K562 (cell line): Measurements from ENCODE around the gene MRPL52. TPM values are rescaled to one million over a fixed set of nuclear protein-coding genes. Genes with fewer than 3 reads are reported as not detected.

Experiments
- ATAC-seq: fragments of 200-7000 bp; cut with Tn5 transposase; 3 replicates; pipeline ENCODE4 v1.9.1; 2020; ENCODE audit warnings: moderate library complexity
- BruUV-seq: library from RNA; stranded (reverse); fragments of 400-500 nt; replicated peaks from 2 replicates; lab custom pipeline; 2021; lab: Mats Ljungman, UMichigan
- CTCF ChIA-PET: fragments of 300-600 bp; formaldehyde crosslinking; extraction: SDS; loops from one replicate; lab custom pipeline; 2021; ENCODE audit warnings: low intra/inter-chr PET ratio; lab: Yijun Ruan, JAX
- POLR2A ChIA-PET: fragments of 300-600, 350-650 bp; sonication (Branson Sonifier 250); formaldehyde crosslinking; extraction: SDS; loops from one replicate; lab custom pipeline; 2021; ENCODE audit warnings: antibody characterized with exemption, inconsistent platforms; lab: Yijun Ruan, JAX
- DNase-seq, 4 experiments: peaks; one replicate each; pipeline versions ENCODE4 v3.0.0 to v3.0.0-alpha.2; 2011 to 2018; ENCODE audit warnings: low spot score in 3 of 4, mixed read lengths in 3 of 4; ENCODE audit errors: extremely low read depth in 1 of 4
- FAIRE-seq: peaks from 2 replicates; lab custom pipeline; 2011; peaks lifted over from hg19 to GRCh38; lab: Jason Lieb, UNC
- H2AFZ ChIP-seq: 2 replicates; pipeline ENCODE4 v1.6.0; 2011; ENCODE audit warnings: low read depth, low read length, control low read depth, inconsistent platforms
- H3K27ac ChIP-seq: fragments of 200-600 bp; 3 replicates; pipeline ENCODE4 v1.8.0; 2011; ENCODE audit warnings: low read depth, mild to moderate bottlenecking, control low read depth, inconsistent platforms, low read length, moderate library complexity, mixed read lengths; ENCODE audit errors: extremely low read depth
- H3K27me3 ChIP-seq, 2 experiments: fragments of 300-600 bp in 1 of 2; 2 replicates in 1 of 2; 3 replicates in 1 of 2; pipeline versions ENCODE4 v1.6.0 to v1.8.0; 2011; ENCODE audit warnings: inconsistent platforms in 2 of 2, low read length in 2 of 2, mild to moderate bottlenecking in 1 of 2, mixed read lengths in 1 of 2, moderate library complexity in 1 of 2; ENCODE audit not compliant: control insufficient read depth in 2 of 2, insufficient read depth in 2 of 2
- H3K36me3 ChIP-seq: fragments of 300-600 bp; 3 replicates; pipeline ENCODE4 v1.8.0; 2011; ENCODE audit warnings: mild to moderate bottlenecking, low read length, inconsistent platforms; ENCODE audit not compliant: control insufficient read depth, insufficient read depth
- H3K4me1 ChIP-seq, 2 experiments: fragments of 200-600 bp in 1 of 2; replicated peaks in 1 of 2; 2 replicates in 1 of 2; 3 replicates in 1 of 2; pipeline versions ENCODE4 v1.5.1 to v1.8.0; 2011; ENCODE audit warnings: inconsistent platforms in 2 of 2, low read length in 2 of 2, mild to moderate bottlenecking in 1 of 2, mixed read lengths in 1 of 2, moderate library complexity in 1 of 2; ENCODE audit not compliant: control insufficient read depth in 2 of 2, insufficient read depth in 2 of 2
- H3K4me2 ChIP-seq: 2 replicates; pipeline ENCODE4 v1.6.1; 2011; ENCODE audit warnings: low read length, control low read depth, inconsistent platforms, mixed read lengths; ENCODE audit not compliant: insufficient read depth
- H3K4me3 ChIP-seq: fragments of 200-600 bp; sonication (generic), shearing (Covaris generic); 2 replicates; pipeline ENCODE4 v1.5.1; 2016; ENCODE audit warnings: control low read depth, inconsistent platforms
- H3K79me2 ChIP-seq: fragments of 200-600 bp; 3 replicates; pipeline ENCODE4 v1.8.0; 2011; ENCODE audit warnings: low read length, inconsistent platforms; ENCODE audit not compliant: control insufficient read depth, insufficient read depth
- H3K9ac ChIP-seq, 2 experiments: 2 replicates each; pipeline versions ENCODE4 v1.6.0 to v1.6.1; 2011; ENCODE audit warnings: low read depth in 2 of 2, low read length in 2 of 2, control low read depth in 1 of 2, inconsistent platforms in 1 of 2, mild to moderate bottlenecking in 1 of 2, mixed read lengths in 1 of 2; ENCODE audit not compliant: insufficient read depth in 1 of 2
- H3K9me1 ChIP-seq: one replicate; pipeline ENCODE4 v1.6.0; 2011; ENCODE audit warnings: inconsistent platforms, mild to moderate bottlenecking, low read length, moderate library complexity; ENCODE audit not compliant: control insufficient read depth, insufficient read depth
- H3K9me3 ChIP-seq: replicated peaks from 2 replicates; pipeline ENCODE4 v1.5.1; 2011; ENCODE audit warnings: low read depth, low read length, inconsistent platforms; ENCODE audit not compliant: control insufficient read depth, insufficient read depth
- H4K20me1 ChIP-seq: replicated peaks from 2 replicates; pipeline ENCODE4 v1.6.1; 2011; ENCODE audit warnings: low read length, inconsistent platforms, mixed read lengths; ENCODE audit not compliant: control insufficient read depth, insufficient read depth
- CREM ChIP-seq: IDR thresholded peaks from 2 replicates; pipeline ENCODE4 v1.6.1; 2014; ENCODE audit warnings: antibody characterized with exemption, low read depth
- CTBP1 ChIP-seq: fragments of 450-650 bp; IDR thresholded peaks from 2 replicates; pipeline ENCODE4 v1.6.1; 2016; ENCODE audit warnings: borderline replicate concordance
- WGBS: fragments of 100-300 bp; shearing (Covaris generic); methylation state at CpG from one replicate; pipeline ENCODE4 v1.1.6; 2016; ENCODE audit warnings: low coverage, mixed read lengths; ENCODE audit not compliant: insufficient coverage; ENCODE audit errors: missing lambda C conversion rate; 5-methylcytosine and 5-hydroxymethylcytosine counted together
- in situ Hi-C: fragments of 300-500 bp; cut with MboI; formaldehyde crosslinking; loops from 4 replicates; pipeline ENCODE4 v1.15.0; 2018; ENCODE audit warnings: inconsistent platforms, mixed read lengths
- intact Hi-C: fragments of 100-400 bp; cut with micrococcal nuclease; formaldehyde crosslinking; loops from 2 replicates; pipeline ENCODE4 v1.14.2; 2022
- polyA plus RNA-seq, 8 experiments: library from polyadenylated mRNA; depleted of rRNA in 4 of 8; stranded (reverse) in 5 of 8; unstranded in 3 of 8; fragments of >200 nt; fragmentation: Nextera tagmentation in 2 of 8; fragmentation: Illumina TruSeq in 1 of 8; extraction: Ambion mirVana in 2 of 8; extraction: Trizol in 1 of 8; gene quantifications; 2 replicates each; pipeline versions ENCODE4 v1.2.1 to v1.2.3, GENCODE V29; 2011 to 2014; ENCODE audit warnings: inconsistent platforms in 1 of 8, missing spikeins in 1 of 8
- total RNA-seq, 7 experiments: library from RNA; depleted of rRNA in 6 of 7; stranded (reverse); fragments of >200 nt in 6 of 7; fragmentation: Illumina TruSeq in 2 of 7; extraction: Trizol in 2 of 7; gene quantifications; 2 replicates each; pipeline versions ENCODE4 v1.2.1 to v1.2.3, GENCODE V29; 2011 to 2021; ENCODE audit warnings: low replicate concordance in 1 of 7
- TF ChIP-seq, protein P1 (sequence below): fragments of 200-800 bp; sonication (Bioruptor generic); IDR thresholded peaks from 2 replicates; pipeline ENCODE4 v1.6.1; 2017; ENCODE audit warnings: missing genetic modification characterization, missing compliant biosample characterization

MRPL52 gene
- total and polyA plus RNA-seq, 9 of the 15 experiments (the other 6 are each of a cell fraction or from before 2014, with no cell fraction given), result 56.5 to 213 (median 168) TPM

DNA sequence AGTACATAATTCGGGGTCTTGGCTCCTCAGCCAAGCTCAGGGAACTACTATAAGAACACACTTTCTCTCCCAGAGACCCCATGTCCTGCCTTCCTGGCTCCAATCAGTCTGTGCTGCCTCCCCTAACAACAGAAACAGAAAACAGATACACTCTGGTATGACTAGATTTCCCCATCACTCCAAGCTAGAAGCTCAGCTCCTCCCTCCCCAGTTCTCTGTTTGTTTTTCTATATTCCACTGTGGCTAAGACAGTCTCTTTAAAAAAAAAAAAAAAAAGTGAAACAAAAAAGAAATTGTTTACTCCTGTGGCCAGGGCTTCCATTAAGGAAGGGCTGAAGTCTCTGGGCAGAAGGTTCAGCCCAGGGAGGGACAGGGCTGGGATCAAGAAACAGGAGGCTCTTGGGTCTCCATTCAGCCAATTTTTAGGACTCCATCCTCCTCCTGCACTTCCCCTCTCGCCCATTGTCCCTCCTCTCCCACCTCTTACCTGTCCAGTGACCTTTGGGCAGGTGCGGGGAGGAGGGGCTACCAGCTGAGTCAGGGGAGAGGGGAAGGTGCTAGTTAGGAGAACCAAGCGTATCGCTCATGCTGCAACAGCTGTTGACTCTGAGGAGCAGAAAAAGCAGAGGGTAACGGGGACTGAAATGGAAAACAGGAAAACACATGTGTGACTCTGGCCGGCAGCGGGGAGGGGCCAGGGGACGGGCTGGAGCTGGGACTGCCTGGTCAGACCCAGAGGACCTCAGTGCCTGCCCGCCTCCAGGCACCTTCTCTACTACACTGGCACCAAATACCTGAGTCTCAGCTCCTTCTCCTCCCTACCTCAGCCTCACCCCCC lies 10.3 kb upstream of the MRPL52 start:
- Histone ChIP-seq H2AFZ (peak overlapping the region; percentile 74), H3K79me2 (no peaks in the 10 kb centered on the region), H3K9me3 (no peaks in the 10 kb centered on the region), H3K27me3 (peaks cover 0 to 13% of the 10 kb centered on the region in 2 experiments; a peak in 3 of 5 replicates), H3K4me1 (peaks cover 11 to 27% of the 10 kb centered on the region in 2 experiments; a peak in 4 of 5 replicates), H3K36me3 (no peaks in the 10 kb centered on the region), H3K9me1 (no peaks in the 10 kb centered on the region), H3K4me3 (no peak overlapping the region), H4K20me1 (no peaks in the 10 kb centered on the region), H3K9ac (peak overlapping the region in 1 of 2 experiments; percentile 5; a peak in 1 of 4 replicates), H3K27ac (no peak overlapping the region), H3K4me2 (no peak overlapping the region)
- ChIA-PET CTCF (interaction anchor here (0.6 to 1.1 kb wide), 2 partner anchors 42 to 163 kb away, joined by 3 to 5 read pairs; no protein-coding TSS in a partner anchor), POLR2A (interaction anchor here (0.8 kb wide), 1 partner anchor 503 kb away, joined by 3 read pairs; no protein-coding TSS in a partner anchor)
- ATAC-seq, result no peak
- FAIRE-seq, result no peak
- in situ Hi-C loops (no loop called here), intact Hi-C loops (no loop called here)
- 20% methylated on average over 8 of the region's 10 CpGs for WGBS
- TF ChIP-seq CTBP1 (0 out of 2 replicates have a peak, but pooled peaks have one; percentile 15), CREM (no peak)
- TF ChIP-seq, protein P1, sequence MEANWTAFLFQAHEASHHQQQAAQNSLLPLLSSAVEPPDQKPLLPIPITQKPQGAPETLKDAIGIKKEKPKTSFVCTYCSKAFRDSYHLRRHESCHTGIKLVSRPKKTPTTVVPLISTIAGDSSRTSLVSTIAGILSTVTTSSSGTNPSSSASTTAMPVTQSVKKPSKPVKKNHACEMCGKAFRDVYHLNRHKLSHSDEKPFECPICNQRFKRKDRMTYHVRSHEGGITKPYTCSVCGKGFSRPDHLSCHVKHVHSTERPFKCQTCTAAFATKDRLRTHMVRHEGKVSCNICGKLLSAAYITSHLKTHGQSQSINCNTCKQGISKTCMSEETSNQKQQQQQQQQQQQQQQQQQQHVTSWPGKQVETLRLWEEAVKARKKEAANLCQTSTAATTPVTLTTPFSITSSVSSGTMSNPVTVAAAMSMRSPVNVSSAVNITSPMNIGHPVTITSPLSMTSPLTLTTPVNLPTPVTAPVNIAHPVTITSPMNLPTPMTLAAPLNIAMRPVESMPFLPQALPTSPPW (CRISPR knock-in tag), result 0 out of 2 replicates have a peak, but pooled peaks have one; percentile 11
- no peak for DNase-seq
- BruUV-seq, result no TSS peak
